NCI-H2196 (cell line): ENCODE data around the gene ENPP1.
A peak's percentile ranks its signal among the peaks of the same experiment; 100 is the strongest.
"Not testable (repeated sequence)": the region's sequence is repeated elsewhere in the genome, so short reads cannot be mapped to it uniquely, and the experiment has no call there.

Experiments used
- DNase-seq: peaks from one replicate; lab custom pipeline; 2025; ENCODE audit not compliant: unreplicated experiment; lab: John Stamatoyannopoulos, UW

Gene ENPP1

GRCh38 chr6:131911951-131912350 is 104.1 kb downstream of the ENPP1 start:
- DNase-seq: no peak

- no peak for DNase-seq
Observed at GRCh38 chr6:131914234-131914633, 106.4 kb downstream of the ENPP1 start.

GRCh38 chr6:131914967-131915751 is 107.3 kb downstream of the ENPP1 start:
- peak; percentile 46 for DNase-seq

GRCh38 chr6:131916091-131916796 is 108.4 kb downstream of the ENPP1 start:
- not testable (repeated sequence) for DNase-seq

GRCh38 chr6:131916847-131917246 is 109.0 kb downstream of the ENPP1 start:
- DNase-seq: no peak

GRCh38 chr6:131917318-131917717 is 109.5 kb downstream of the ENPP1 start:
- no peak for DNase-seq

GRCh38 chr6:131917763-131918649 is 110.2 kb downstream of the ENPP1 start:
- no peak for DNase-seq

GRCh38 chr6:131918650-131919355 is 111.0 kb downstream of the ENPP1 start:
- DNase-seq: no peak

GRCh38 chr6:131920656-131921055 is 112.8 kb downstream of the ENPP1 start:
- no peak for DNase-seq

GRCh38 chr6:131923356-131923755 is 115.5 kb downstream of the ENPP1 start:
- DNase-seq: peak; percentile 66

GRCh38 chr6:131924881-131925474 is 117.2 kb downstream of the ENPP1 start:
- DNase-seq: no peak

- no peak for DNase-seq
Observed at GRCh38 chr6:131929264-131929663, 121.4 kb downstream of the ENPP1 start.

- no peak for DNase-seq
Observed at GRCh38 chr6:131929976-131930375, 122.2 kb downstream of the ENPP1 start.

- no peak for DNase-seq
Observed at GRCh38 chr6:131931063-131931750, 123.4 kb downstream of the ENPP1 start.

GRCh38 chr6:131936156-131936555 is 128.3 kb downstream of the ENPP1 start:
- DNase-seq: no peak

GRCh38 chr6:131937226-131937625 is 129.4 kb downstream of the ENPP1 start:
- DNase-seq: no peak

GRCh38 chr6:131937703-131938631 is 130.1 kb downstream of the ENPP1 start:
- DNase-seq: no peak
